Measurements from ENCODE around the gene TNFSF8. TPM values are rescaled to one million over a fixed set of nuclear protein-coding genes. Genes with fewer than 3 reads are reported as not detected.

The TNFSF8 gene
- polyA plus RNA-seq, 12 donors: 0.41 to 1.2 (median 0.62) TPM; not detected in 2

DNA sequence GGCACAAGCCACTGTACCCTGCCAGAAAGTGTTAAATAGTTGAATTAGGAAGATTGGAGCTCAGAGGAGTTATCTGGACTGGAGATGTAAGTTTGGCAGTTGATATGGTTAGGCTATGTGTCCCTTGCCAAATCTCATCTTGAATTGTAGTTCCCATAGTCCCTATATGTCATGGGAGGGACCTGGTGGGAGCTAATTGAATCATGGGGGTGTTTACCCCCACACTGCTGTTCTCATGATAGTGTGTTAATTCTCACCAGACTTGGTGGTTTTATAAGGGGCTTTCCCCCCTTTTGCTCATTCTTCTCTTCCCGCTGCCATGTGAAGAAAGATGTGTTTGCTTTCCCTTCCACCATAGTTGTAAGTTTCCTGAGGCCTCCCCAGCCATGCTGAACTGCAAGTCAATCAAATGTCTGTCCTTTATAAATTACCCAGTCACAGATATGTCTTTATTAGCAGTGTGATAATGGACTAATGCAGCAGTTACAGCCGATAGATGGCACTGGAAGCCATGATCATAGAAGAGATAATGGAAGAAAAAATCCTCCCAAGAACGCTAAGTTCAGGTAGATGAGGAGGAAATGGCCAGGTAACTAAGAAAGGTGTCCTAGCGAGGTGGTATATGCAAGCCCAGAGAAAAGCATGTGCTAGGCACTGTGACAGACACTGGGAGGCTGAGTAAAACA, 51.4 kb downstream of the TNFSF8 start:
- no peak for DNase-seq

DNA sequence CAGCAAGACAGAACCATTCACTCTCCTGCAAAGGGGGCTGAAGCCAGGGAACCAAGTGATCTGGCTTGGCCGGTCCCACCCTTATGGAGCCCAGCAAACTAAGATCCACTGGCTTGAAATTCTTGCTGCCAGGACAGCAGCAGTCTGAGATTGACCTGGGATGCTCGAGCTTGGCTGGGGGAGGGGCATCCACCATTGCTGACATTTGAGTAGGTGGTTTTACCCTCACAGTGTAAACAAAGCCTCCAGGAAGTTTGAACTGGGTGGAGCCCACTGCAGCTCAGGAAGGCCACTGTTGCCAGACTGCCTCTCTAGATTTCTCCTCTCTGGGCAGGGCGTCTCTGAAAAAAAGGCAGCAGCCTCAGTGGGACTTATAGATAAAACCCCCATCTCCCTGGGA, 60.5 kb downstream of the TNFSF8 start:
- no peak for DNase-seq

DNA sequence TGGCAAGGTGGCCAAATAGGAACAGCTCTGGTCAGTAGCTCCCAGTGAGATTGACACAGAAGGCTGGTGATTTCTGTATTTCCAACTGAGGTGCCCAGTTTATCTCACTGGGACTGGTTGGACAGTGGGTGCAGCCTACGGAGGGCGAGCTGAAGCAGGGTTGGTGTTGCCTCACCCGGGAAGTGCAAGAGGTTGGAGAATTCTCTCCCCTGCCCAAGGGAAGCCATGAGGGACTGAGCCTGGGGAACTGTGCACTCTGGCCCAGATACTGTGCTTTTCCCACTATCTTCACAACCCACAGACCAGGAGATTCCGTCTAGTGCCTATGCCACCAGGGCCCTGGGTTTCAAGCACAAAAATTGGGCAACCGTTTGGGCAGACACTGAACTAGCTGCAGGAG, 61.0 kb downstream of the TNFSF8 start:
- no peak for DNase-seq

DNA sequence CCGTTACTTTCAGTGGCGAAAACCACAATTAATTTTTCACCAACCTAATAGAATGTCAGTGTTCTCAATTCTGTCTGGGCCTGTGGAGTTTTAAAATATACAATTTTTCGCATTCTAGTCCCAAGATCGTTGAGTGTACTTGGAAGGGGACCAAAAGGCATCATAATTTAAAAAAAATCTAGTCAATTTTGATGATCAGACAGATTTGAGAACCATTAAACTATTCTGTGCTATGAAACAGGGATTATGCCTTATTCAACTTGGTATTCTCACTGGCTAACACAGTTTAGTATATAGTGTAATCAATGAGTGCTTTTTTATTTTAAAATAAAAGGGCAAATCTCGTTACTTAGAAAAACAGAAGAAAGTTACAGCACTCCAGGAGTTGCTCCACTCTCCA, 63.1 kb downstream of the TNFSF8 start:
- DNase-seq: no peak

DNA sequence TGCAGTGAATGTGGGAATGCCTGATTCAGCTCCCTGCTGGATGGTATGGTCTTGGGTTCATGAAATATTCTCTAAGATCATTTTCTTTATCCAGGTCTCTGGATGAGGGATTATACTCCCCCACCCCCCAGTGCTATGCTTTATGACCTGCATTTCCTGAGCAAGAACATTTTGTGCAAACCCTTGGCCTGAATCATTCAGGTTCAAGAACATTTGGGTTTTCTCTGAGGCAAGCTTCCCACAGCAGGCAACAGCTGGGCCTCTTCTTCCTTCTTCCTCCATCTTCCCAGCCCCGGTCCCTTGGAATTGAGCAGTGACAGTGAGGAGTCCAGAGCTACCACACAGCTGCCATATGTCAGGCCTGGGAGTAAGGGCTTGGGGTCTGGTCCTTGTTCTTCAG, 65.9 kb downstream of the TNFSF8 start:
- DNase-seq: no peak

DNA sequence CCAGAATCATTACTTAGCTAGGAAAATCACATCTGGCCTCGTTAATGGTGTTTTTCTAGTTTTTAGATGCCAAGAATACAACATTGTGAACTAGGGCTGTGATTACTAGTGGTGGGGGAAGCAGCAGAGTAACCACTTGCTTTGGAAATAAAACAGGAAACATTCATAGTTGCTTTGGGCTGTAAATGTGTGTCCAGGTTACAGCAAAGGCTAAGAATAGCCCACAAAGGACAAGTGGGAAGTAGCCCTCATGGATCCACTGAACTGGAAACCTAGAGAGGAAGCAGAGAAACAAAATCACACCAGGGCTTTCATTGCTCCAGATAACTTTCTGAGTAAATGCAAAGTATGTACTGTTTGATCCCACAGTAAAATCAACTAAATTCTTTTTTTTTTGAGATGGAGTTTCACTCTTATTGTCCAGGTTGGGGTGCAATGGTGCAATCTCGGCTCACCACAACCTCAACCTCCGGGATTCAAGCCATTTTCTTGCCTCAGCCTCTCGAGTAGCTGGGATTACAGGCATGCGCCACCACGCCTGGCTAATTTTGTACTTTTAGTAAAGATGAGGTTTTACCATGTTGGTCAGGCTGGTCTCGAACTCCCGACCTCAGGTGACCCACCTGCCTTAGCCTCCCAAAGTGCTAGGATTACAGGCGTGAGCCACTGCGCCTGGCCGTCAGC, 68.3 kb downstream of the TNFSF8 start:
- no peak for DNase-seq

DNA sequence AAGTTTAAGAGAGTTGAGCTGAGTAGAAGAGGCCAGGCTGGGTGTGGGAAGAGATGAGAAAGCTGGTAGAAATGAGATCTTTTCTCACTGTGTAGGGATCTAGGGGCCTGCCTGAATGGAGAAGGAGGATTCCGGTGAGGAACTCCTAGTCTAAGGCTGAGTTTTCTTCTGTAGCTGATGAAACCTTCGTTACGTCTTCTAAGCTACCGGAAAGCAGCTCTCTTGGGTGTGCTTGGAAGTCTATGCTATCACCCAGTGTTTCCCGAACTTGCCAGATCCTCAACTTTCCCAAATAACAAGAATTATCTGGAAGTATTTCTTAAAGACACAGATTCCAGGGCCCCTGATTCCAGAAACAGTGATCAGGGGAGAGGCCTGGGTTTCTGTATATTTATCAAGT, 69.1 kb downstream of the TNFSF8 start:
- DNase-seq: no peak

DNA sequence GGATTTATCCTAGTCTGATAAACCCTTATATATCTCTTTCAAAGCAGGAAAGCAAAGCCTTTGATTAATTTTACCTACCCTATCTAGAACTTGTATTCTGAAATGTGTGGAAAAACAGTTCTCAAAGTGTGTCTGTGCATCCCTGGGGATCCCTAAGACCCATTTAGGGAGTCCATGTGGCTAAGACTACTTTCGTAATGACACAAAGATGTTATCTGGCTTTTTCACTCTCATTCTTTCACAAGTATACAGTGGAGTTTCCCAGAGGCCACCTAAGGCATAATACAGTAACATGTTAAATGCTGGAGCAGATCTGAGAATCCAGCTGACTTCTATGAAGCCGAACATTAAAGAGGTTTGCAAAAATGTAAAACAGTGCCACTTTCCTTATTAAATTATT, 70.2 kb downstream of the TNFSF8 start:
- no peak for DNase-seq

DNA sequence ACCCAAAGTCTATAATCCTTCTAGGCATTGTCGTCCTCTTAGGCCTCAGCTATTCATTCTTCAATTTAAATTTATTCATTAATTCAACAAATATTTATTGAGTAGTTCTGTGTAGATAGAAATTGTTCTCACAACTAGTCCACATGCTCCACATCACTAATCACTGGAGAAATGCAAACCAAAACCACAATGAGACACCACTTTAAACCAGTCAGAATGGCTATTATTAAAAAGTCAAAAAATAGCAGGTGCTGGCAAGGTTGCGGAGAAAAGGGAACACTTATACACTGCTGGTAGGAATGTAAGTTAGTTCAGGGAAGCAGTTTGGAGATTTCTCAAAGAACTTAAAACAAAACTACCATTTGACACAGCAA, 73.5 kb downstream of the TNFSF8 start:
- DNase-seq: no peak

DNA sequence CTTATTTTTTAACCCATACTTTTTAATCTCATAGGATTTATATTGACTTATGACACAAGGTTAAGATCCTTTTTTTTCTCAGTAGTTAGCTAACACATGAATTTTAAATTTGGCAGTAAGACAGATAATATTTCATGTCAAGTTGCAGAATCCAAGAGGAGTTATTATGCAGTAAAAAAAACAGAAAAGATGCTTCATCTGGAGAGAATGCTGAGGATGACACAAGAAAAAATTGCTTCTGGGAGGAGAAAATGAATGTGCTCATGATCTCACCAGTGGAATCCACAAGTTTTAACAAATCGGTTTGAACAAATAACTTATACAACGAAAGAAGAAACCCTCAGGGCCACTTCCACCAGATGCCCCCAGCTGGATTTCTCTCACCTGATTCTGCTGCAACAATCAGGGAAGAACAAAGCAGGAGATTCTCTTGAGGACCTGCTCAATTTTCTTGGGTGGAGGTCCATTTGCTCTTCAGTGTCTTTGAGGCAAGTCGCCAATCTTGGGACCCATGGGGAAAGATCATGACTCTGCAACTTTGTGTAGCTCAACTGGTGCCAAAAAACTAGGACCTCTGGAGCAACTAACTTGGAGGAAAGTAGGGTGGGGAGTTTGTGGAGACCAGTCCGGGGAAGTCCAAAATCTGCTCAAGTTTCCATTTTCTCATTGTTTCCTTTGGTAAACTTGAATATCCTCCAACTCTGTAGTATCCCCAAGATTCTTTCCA, 74.0 kb downstream of the TNFSF8 start:
- peak; percentile 25 for DNase-seq

DNA sequence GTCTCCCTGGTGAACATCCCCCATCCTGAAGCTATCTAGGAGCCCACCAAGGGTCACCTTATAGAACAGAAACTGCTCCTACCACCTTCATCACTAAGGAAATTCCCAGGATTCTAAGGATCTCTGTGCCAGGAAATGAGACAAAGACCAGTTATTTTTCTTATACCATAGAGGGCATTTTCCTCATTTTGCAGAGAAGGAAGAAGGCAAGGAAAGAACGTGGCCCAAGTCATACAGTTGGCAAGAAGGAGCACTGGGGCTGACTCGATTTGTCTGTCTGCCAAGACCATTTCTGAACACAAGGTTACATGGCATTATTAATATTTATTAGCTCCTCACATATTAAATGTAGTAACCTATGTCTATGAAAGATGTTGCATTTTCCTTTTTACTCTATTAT, 74.9 kb downstream of the TNFSF8 start:
- no peak for DNase-seq

DNA sequence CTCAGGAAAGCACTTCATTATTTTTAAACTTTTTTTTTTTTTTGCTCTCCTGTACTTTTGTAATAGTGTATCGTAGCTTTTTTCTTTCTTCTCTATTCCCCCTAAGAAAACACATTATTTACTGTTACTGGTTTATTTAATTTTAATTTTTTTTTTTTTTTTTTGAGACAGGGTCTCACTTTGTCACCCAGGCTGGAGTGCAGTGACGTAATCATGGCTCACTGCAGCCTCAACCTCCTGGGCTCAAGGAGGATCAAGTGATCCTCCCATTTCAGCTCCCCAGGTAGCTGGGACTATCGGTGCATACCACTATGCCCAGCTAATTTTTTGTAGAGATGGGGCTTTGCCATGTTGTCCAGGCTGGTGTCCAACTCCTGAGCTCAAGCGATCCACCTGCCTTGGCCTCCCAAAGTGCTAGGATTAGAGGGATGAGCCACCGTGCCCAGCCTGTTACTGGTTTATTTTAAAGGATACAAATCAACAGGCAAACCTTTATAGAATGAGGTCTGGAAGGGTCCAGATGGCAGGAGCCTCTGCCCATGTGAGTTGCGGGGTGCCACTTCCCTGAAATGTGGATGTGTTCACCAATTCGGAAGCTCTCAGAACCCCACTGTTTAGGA, 75.5 kb downstream of the TNFSF8 start:
- DNase-seq: no peak

DNA sequence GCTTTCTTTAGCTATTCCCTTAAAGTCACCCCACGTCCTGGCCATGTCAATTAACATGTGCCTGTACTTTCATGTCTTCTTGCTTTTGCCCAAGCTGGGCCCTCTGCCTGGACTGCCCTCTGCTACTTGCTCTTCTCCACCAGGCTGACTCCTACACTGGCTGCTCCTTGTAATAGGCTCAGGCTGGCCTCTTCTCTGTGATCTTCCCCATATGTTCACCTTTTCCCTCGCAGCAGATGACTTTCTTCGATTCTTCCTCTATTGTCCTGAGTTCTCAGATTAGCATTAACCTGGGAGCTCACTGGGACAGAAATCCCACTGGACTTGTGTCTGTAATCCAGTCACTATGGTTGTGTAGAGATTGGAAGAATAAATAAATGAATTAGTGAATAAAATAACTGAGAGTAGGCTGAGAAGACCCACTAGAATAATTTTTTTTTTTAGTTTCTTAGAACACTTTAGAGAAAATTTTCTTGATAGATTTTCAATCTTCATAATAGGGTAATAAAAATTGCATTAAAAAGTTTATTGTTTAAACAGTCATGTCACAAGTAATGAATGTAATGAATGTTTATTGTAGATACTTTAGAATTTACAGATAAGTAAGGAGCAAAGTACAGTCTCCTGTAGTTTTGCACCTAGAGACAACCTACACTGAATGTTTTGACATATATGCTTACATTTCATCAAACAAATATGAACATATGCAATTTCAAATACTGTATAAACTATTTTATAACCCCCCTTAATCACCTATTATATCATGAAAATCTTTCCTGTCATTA, 77.1 kb downstream of the TNFSF8 start:
- no peak for DNase-seq

DNA sequence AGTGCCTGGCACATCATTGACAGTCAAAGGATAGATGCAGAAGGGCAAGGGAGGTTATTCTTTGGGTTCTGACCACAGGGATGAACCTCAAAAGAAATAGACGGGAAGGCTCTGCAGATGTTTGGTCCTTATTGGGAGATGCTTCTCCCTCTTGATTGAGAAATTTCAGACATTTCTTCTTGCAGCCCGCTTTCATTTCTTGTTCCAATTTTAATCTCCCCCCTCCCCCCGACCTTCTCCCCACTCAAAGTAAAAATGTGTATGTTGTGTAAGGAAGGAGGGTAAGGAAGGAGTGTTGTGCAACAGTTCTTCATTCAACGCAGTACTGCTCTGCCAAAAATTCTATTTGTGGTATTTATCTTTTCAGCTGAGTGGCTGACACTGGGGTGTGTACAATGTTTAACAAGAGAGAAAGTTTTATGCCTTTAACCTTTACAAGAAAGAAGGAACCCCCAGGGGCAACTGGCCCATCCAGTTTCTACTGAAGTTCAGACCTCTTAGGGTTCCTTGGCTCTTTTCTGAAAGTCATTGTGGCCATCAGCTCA, 78.3 kb downstream of the TNFSF8 start:
- peak; percentile 15 for DNase-seq

DNA sequence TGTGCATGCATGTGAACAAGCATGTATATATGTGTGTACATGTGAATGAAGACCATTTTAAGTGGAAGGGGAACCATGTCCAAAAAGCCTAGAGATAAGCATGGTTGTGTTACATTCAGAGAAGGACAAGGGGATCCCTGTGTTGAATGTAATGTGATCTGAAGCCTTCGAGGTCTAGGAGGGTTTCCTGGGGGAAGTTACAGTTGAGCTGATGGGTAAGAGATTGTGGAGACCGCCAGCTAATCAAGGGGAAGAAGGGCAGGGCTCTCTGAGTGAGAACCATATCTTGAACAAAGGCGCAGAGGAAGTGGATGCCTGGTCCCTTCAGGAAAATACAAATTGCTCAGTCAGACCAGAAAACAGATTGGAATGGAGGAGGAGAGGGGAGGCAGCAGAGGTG, 79.1 kb downstream of the TNFSF8 start:
- no peak for DNase-seq

Other genes with a start within 250 kb of the TNFSF8 start
- not detected for gene TEX48, start 248.4 kb downstream of the TNFSF8 start, polyA plus RNA-seq (ENCODE audit: insufficient read length in 12 of 12)
- gene TNFSF15, start 124.6 kb downstream of the TNFSF8 start, polyA plus RNA-seq (ENCODE audit: insufficient read length in 12 of 12): 1 to 10 TPM in 1 of 12 donors, under 1 TPM in 10, not detected in 1; 0.08 to 3.5 (median 0.26) TPM
- 10 to 100 TPM in 11 of 12 donors, not detected in 1; 32.4 to 97.6 (median 59.6) TPM for gene TNC, start 187.6 kb upstream of the TNFSF8 start, polyA plus RNA-seq (ENCODE audit: insufficient read length in 12 of 12)